NCI-H748 (cell line): ENCODE data around the gene DTNA.

Source experiments
- DNase-seq: peaks from one replicate; lab custom pipeline; 2025; ENCODE audit not compliant: unreplicated experiment; lab: John Stamatoyannopoulos, UW

DTNA gene

GRCh38 chr18:34805103-34805877, 95.2 kb downstream of the DTNA start:
- DNase-seq, result no peak

DNA sequence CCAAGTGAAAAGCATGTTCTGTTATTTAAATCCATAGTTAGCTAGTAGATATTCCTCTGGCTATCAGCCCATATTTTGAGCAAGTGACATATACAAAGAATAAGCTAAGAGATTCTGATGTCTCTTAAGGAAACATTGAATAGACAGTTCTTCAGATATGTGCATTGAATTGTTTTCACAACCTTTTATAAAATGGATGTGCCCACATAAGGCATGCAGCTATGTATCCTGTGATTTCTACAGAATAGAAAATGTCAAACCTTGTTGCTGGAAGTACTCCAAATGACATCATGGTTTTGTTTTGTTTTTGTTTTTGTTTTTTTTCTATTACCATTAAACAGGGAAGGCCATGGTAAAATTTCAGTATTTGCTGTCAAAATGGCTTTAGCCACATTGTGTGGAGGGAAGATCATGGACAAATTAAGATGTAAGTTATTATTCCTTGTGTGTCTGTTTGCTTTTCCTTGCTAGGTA, 95.8 kb downstream of the DTNA start:
- DNase-seq, result no peak

DNA sequence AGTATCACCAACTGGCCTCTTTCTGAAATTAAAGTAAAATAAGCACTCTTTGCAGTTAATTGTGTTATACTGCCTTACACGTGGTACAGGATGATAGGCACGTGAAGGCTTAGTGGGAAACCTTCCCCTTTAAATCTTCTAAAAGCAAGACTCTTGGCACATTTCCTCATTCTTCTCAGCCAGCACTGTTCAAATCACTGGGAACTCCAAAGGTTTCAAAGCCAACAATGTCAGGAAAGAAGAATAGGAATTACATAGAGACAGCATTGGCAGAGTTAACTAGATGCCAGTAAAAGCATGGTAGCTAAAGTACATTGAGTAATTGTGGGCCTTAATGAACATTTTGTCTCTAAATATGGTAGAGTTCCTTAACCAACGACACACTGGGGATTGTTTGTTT, 96.4 kb downstream of the DTNA start:
- DNase-seq, result no peak

GRCh38 chr18:34807106-34807796, 97.2 kb downstream of the DTNA start:
- no peak for DNase-seq

GRCh38 chr18:34808389-34808788, 98.3 kb downstream of the DTNA start:
- peak; percentile 17 for DNase-seq

DNA sequence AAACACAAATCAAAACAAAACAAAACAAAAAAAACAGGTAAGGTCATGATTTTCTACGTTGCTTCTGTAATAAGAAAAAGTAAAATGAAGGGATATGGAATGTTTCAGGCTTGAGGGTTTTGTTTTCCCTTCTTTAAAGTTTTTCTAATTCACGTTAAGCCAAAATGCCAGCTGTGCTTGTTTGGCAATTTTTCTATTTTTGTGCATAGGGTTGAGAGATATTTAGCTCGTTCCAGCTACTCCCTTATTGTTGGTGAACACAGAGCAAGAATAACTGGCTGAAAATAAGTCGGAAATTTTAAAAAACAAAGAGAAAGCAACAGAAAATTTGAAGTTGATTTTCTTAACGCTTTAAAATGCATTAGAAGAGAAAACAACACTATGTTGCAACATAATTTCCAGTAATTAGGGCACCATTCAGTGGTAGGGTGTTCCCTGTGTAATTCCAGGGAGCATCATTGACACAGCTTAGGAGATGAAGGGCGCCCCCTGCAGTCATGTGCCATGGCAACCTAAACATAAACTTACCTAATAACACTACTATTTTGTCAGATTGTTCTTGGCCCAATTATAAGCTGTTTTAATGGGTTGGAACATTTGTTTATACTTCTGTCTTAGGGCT, 99.5 kb downstream of the DTNA start:
- peak; percentile 88 for DNase-seq

DNA sequence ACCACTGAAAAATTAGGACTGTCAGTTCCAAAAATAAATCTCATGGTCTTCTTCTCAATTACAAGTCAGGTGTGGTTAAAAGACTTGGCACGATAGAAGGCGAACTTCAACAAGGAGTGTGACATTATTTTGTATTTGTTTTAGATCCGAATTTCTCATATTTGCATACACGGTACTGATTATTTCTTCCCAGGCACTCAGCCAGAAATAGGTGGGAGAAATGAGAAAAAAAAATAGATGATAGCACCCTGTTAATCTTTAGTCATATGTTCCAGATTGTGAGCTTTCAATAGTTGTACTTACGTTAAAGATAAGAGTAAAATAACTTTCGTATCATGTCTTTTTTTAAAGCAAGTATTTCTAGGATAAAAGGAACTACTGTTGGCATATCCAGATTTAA, 106.1 kb downstream of the DTNA start:
- no peak for DNase-seq

GRCh38 chr18:34817636-34818035, 107.5 kb downstream of the DTNA start:
- DNase-seq, result no peak

GRCh38 chr18:34818064-34818463, 108.0 kb downstream of the DTNA start:
- DNase-seq, result no peak

DNA sequence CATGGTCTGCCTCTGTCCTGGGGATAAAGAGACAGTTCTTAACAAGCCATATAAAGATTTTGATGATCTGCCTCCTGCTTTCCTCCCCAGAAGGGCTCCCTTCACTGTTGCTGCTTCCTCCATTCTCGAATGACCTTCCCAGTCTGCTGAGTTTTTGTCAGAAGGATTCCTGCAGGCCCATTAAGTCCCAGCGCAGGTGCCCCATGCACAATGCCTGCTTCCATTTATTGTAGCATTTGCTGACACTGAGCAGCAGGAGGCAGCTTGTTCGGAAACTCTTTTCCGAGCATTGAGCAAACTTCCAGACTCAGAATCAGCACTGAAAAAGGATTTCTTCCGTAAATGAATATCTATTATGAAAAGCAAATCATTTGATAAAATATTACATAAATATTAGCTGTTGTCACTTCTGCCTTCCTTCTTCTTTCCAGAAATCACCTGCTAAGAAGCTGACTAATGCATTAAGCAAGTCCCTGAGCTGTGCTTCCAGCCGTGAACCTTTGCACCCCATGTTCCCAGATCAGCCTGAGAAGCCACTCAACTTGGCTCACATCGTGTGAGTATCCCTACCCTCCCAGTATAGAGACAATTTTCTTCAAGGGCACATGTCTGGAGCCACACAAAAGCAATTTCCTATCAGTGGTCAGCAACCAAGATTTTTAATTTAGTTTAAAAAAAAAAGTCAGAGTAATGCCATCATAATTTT, 110.4 kb downstream of the DTNA start:
- no peak for DNase-seq

DNA sequence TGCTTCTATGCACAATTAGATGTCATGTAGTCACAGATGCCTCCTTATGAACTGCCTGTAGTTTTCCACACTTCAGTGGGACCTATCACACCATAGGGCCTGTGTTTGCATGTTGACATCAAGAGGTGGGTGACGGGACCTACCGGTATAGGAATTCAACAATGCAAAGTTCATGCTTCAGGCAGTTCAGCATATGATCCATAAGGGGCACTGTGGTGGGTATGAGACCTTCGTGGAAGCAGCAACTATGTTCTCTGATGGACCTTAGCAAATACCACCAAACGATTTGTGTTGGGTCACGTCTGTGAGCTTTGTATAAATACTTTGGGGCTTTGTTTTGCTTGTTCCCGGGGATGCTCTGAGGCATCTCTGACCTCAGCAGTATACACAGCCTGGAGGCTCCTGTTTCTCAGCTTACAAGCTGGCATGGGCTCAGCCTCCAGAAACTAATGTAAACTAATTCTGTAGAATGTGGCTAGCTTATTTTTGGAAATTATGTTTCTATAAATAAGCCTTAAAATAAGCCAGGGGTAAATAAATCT, 111.6 kb downstream of the DTNA start:
- no peak for DNase-seq

GRCh38 chr18:34828093-34828492, 118.0 kb downstream of the DTNA start:
- no peak for DNase-seq

GRCh38 chr18:34834897-34835296, 124.8 kb downstream of the DTNA start:
- no peak for DNase-seq

DNA sequence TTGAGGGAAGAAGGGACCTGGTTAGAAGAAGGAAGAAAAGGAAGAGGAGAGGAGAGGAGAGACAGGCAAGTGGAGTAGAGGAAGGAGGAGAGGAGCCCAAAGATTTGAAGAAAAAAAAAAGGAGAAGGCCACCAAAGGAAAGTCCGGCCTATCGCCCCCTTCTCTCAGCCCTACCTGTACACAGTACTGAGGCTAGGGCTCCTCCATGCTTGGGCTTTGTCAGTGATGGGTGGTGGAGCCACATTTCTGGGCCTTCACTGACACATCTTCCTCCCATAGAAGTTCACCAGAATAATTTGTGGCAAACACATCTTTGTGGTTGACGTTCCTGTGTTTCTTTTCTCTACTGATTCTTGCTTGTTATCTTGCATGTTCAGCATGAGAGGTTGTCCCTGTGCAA, 125.4 kb downstream of the DTNA start:
- no peak for DNase-seq

GRCh38 chr18:34837769-34838272, 127.7 kb downstream of the DTNA start:
- no peak for DNase-seq

DNA sequence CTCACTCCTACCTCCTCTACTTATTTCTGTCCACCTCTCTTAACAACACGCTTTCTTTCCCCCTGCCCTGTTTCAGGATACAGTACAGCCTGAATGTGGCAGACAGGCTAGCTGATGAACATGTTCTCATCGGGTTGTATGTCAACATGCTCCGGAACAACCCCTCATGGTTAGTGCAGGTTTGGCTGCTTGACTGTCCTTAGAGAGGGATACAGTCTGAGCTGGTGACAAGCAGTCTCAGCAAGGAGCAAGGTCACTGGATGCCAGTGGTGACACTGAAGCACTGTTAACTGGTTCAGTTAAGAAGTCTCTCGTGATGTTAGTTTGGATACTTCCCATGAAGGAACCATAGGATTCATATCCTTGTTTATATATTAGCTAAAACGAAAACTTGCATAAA, 128.6 kb downstream of the DTNA start:
- no peak for DNase-seq

GRCh38 chr18:34840256-34840826, 130.2 kb downstream of the DTNA start:
- no peak for DNase-seq

DNA sequence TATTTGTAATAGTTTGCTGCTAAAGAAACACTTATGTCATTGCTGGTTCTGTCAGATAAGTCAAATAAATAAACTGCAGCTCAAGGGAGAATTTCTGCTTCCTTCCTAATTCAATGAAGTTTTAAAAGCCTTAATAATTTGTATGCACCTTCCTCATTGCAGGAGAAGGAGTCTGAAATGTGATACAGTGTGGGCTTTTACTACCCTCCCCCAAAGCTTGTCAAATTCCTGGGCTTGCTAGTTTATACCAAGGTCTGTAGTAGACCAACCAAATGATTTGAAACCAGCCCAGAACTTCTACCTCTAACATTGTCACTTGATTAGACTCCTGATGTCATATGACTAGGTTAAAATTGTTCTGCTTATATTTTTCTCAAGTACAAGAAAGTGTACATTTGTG, 131.8 kb downstream of the DTNA start:
- no peak for DNase-seq

DNA sequence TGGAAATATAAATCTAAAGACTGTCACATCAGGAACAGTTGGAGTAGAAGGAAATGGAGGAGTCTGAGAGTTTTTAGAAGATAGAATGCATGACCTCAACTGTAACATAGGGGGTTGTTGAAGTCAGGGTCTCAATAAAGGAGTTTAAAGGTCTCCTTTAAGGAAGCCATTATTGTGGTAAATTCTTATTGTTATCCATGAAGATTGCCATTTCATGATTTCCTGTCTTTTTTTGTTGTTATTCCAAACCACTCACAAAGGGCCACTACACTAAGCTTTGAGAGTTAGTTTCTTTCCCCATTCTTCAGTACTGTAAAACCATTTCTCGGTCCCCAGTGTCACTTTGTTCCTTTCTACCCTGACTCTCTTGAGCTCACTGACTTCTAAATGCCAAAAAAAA, 134.0 kb downstream of the DTNA start:
- DNase-seq, result no peak

DNA sequence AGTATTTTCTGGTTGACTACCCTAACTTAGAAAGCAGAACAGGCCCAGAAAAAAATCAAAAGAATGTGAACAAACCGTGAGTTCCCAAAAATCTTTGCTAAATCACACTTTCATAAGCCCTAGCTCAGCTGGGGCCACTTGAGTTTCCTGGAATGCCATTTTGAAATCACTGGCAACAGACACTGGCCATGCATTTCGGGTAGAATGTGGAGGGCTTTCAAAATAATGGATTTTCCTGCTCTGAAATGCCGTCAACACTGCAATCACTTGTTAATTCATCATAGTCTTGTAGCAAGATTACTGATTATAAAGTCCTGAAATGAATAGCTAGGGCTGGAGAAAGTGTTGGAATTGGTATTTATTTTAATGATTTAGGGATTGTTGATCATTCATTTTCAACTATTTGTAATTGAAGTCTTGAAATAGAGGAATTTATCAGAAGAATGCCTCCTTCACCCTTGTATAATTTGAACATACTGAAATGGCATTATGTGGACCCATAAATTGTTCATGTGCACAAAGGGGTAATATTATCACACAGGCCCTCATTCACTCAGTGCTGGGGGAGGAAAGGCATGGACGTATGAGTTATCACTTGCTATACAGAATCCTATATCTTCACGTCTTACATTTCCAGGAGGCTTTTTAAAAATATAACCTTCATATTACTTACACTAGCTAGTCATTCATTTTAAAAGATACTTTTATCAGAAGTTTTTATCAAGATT, 134.8 kb downstream of the DTNA start:
- DNase-seq, result no peak
